ENCODE results near the gene VSTM2B.
"Not testable (repeated sequence)": the region's sequence is repeated elsewhere in the genome, so short reads cannot be mapped to it uniquely, and the experiment has no call there.

VSTM2B gene

DNA sequence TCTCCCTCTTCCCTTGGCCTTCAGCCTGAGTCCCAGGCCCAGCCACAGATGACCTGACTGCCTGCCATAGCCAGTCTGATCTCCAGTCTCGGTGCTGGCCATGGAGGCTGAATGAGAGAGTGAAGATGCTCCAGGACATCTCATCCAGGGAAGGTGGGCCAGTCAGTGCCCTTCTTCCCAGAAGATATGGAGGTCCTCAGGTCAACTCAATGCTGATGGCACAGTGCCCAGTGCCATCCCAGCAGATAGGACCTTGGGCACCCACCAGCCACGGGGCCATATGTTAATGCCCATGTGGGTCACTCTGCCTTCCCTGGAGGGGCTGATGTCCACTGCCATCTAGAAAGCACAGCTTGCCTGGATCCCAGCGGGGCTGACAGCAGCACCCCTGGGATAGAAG lies 7.2 kb downstream of the VSTM2B start:
- no peak for DNase-seq

DNA sequence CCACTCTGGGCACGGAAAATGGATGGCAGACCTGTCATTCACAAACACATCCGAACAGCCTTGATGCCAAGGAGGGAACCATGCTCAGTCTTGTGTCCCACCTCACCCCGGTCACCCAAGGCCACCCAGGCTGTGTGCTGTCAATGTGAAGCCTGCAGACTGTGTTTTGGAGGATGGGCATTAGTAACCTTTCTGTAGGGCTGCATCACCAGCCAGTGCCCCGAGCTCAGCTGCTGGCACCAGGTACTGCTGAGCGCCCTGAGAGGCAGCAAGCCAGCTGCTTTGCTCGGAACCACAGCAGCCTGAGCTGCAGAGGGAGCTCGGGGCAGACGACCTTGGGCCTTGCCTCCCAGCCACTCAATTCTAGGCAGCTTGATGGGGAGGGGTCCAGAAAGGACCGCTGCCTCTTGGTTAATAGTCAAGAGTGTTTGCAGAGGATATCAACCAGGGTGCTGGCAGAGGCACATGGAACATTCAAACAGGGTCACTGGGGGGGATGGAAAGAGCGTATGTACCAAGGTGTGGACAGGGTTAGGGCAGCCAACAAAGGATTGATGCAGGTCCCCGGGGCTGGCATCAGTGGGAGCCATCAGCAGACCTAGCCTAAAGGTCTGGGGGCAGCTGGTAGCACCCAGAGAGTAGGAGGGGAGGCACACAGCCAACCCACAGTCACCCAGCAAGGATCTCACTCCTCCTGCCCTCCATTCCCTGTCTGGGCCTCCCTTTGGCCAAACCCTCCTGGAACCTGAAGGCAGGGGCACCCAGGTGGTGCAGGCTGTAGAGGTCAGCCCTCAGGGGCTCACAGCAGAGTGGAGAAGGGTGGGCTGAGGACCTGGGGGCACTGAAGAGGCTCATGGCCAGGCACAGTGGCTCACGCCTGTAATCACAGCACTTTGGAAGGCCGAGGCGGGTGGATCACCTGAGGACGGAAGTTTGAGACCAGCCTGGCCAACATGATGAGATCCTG lies 8.1 kb downstream of the VSTM2B start:
- no peak for DNase-seq

GRCh38 chr19:29535214-29535831 lies 9.5 kb downstream of the VSTM2B start:
- DNase-seq, result no peak

- DNase-seq, result no peak
These were observed 10.3 kb downstream of the VSTM2B start for GRCh38 chr19:29535984-29536508.

DNA sequence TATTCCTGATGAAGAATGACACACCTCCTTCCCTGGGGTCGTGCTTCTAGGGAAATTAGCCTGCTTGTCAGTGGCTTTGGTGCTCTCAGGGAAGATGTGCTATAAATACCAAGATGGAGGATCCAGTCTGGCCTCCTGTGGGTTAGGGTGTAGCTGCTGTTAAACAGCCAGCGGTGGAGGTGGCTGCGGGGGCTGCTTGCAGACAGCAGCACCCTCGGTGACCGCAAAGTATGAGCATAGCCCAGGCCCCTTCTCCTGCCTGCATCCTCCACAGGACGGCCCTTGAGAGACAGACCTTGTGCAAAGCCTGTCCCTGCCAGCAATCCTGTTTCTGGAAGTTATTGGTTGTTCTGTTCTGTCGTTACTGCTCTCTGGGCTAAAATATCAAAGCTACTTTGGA lies 11.4 kb downstream of the VSTM2B start:
- DNase-seq, result no peak

- no peak for DNase-seq
These were observed 11.8 kb downstream of the VSTM2B start for GRCh38 chr19:29537601-29538000.

DNA sequence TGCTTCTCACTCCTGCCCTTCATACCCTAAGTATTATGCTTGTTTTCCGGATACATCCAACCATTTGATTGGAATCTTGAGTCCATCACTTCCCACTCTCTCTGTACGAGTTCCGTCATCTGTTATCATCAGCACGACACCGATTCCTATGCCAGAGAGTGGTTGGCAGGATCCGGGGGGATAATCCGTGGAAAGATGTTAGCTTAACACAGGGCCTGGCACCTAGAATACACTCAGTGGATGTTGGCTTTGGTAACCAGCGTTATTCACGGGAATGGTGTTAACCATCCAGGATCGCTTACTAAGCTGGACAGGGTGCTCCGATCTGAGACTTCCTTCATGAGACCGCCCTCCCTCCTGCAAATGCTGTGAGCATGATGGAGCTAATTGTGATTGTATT lies 12.4 kb downstream of the VSTM2B start:
- no peak for DNase-seq

GRCh38 chr19:29538651-29539050 lies 12.9 kb downstream of the VSTM2B start:
- no peak for DNase-seq

- DNase-seq, result no peak
These were observed 13.3 kb downstream of the VSTM2B start for GRCh38 chr19:29539131-29539530.

DNA sequence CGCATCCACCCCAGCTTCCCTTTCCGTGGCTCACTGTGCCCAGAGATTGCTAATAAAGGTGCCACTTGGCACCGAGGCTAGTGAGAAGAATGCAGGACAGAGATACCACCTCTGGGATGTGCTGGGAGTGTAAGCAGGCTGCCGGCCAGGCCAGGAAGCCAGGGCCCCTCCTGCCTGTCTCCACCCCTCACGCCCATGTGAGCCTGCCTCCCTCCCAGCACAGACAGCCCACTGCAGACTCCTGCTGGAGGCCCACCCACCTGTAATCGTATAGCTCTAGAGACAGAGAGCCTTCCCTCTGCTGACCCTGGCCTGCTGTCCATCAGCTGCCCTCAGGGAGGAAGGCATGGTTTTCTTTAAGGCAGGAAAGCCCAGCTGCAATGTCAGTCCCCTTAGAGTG lies 13.9 kb downstream of the VSTM2B start:
- DNase-seq, result no peak

DNA sequence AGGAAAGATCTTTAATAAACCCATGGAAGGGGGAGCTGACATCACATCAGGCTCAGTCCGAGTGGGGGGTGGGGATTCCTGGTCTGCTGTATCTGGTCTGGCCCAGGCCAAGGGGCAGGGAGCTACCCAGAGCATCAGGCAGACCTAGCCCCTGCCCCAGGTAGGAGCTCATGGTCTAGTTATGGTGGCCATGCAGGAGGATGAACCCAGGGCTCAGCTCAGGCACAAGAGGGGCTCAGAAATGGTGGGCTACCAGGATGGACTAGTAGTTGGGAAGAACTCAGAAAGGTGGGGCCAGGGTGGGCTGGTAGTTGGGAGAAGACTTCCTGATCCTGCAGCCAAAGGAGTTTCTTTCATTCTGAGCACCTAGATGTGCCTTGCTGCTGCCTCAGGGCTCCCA lies 14.3 kb downstream of the VSTM2B start:
- no peak for DNase-seq

DNA sequence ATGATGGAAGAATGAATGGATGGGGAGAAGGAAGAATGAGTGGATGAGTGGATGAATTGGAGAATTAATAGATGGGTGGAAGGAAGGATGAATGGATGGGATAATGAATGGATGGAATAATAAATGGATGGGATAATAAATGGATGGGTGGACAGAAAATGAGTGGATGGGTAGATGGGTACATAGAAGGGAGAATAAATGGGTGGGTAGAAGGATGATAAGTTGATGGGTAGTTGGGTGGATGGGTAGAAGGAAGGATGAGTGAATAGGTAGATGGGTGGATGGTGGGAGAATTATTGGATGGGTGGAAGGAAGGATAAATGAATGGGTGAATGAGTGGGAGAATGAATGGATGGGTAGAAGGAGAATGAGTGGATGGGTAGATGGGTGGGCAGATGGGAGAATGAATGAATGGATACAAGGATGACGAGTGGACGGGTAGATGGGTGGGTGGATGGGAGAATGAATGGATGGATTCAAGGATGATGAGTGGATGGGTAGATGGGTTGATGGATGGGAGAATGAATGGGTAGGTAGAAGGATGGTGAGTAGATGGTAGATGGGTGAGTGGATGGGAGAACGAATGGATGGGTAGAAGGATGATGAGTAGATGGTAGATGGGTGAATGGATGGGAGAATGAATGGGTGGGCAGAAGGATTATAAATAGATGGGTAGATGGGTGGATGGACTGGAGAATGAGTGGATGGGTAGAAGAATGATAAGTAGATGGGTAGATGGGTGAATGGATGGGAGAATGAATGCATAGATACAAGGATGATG lies 15.9 kb downstream of the VSTM2B start:
- DNase-seq, result no peak

DNA sequence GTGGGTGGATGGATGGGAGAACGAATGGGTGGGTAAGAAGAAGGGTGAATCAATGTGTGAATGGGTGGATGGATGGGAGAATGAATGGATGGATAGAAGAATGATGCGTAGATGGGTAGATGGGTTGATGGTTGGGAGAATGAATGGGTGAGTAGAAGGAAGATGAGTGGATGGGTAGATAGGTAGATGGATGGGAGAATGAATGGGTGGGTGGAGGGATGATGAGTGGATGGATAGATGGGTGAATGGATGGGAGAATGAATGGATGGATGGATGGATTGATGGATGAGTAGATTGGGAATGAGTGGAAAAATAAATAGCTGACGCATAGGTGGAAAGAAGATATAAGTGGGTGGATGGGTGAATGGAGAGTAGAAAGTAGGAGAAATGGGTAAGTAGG lies 16.5 kb downstream of the VSTM2B start:
- DNase-seq, result no peak

DNA sequence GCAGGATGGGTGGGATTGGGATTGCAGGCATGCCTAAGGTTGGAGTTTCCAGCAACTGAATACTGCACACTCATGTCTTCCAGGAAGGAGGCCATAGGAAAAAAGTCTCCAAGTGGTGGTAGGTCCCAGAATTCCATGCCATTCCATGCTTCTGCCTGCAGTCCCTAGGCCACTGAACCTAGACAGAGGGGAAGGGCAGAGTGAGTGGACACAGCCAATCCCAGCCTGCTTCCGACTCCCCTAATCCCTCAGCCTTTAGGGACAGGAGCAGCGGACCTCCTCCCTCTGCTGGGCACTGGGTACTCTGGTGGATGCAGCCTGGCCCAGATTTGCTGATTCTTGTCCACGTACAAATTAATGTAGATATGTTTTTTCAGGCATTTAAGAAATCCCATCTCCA lies 17.0 kb downstream of the VSTM2B start:
- no peak for DNase-seq

DNA sequence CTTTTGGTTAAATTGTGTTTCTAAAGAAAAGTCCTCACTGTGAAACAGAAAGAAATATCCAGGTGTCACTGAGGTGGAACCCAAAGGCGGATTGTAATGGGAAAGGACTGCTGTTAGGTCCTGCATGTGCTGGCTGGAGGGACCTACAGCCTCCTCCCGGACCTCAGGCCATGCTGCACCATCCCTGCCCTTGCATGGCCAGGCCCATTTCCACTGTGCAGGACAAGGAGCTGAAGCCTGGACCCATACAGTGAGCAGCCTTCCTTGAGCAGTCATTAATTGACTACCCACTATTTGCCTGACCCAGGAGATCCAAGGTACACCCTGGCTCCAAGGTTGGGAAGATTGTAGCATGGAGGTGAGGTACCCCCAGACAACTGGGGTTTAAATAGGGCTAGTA lies 17.6 kb downstream of the VSTM2B start:
- DNase-seq, result no peak

GRCh38 chr19:29544656-29545360 lies 19.0 kb downstream of the VSTM2B start:
- no peak for DNase-seq

DNA sequence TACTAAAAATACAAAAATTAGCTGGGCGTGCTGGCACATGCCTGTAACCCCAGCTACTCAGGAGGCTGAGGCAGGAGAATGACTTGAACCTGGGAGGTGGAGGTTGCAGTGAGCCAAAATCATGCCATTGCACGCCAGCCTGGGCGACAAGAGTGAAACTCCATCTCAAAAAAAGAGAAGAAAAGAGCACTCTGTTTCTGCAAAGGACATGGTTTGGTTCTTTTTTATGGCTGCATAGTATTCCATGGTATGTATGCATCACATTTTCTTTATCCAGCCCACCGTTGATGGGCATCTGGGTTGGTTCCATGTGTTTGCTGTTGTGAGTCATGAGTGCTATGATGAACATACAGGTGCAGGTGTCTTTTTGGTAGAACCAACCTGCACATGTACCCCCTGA lies 19.7 kb downstream of the VSTM2B start:
- not testable (repeated sequence) for DNase-seq

GRCh38 chr19:29545866-29546582 lies 20.2 kb downstream of the VSTM2B start:
- no peak for DNase-seq

- DNase-seq, result no peak
These were observed 20.9 kb downstream of the VSTM2B start for GRCh38 chr19:29546583-29547190.

DNA sequence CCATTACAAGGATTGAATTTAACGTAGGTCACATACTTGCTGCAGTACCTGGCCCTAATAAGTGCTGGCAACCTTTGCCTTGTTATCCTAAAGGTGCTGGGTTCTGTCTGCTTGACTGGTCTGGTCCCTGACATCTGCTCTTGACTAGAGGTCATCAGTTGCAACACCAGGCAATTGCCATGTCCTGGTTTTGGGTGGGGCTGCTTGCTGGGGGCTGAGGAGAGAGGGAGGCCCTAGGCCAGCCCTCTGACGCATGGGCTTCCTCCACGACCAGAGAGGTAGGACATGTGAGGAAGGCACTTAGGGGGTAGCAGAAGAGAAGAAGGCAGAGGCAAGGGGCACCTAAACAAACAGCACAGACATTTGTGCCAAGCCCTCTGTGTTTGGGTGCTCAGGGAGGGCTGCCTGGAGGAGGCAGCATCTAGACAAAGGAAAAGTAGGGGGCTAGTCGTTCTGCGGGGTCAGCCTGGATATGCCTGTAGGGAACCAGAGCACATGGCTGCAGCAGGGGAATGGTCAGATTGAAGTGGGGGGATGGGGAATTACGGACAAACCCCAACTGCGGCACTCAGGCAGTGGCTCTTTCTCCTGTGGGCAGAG lies 21.7 kb downstream of the VSTM2B start:
- DNase-seq, result no peak

GRCh38 chr19:29547981-29548380 lies 22.2 kb downstream of the VSTM2B start:
- no peak for DNase-seq

Measured in EL (cell line).